Sigmoid colon (tissue), 4 donors: ENCODE measurements around the gene APRT.

ENCODE experiments used
- CTCF ChIP-seq, 4 experiments: fragments of 450-650 bp in 3 of 4; fragments of 200-600 bp in 1 of 4; IDR thresholded peaks; one replicate each; pipeline ENCODE4 v1.5.1; 2016 to 2019; ENCODE audit warnings: antibody characterized with exemption in 4 of 4, mild to moderate bottlenecking in 3 of 4, moderate library complexity in 2 of 4
- EP300 ChIP-seq, 4 donors: sonication (generic); formaldehyde crosslinking; IDR thresholded peaks; one replicate each; pipeline ENCODE4 v1.6.1; 2017; ENCODE audit warnings: antibody characterized with exemption in 4 of 4
- POLR2A ChIP-seq, 2 donors: fragments of 450-650 bp; IDR thresholded peaks; one replicate each; pipeline ENCODE4 v1.6.1; 2016; ENCODE audit warnings: antibody characterized with exemption in 2 of 2, mild to moderate bottlenecking in 2 of 2, moderate library complexity in 2 of 2
- POLR2AphosphoS5 ChIP-seq, 4 donors: sonication (generic); formaldehyde crosslinking; IDR thresholded peaks; one replicate each; pipeline ENCODE4 v1.6.1; 2017; ENCODE audit warnings: antibody characterized with exemption in 4 of 4

GRCh38 chr16:88774544-88775393 lies 37.0 kb downstream of the APRT start:
- TF ChIP-seq POLR2A (IDR thresholded peaks at IDR 0.05) = no peak
- TF ChIP-seq CTCF (IDR thresholded peaks at IDR 0.05) = no peak
- no peak for TF ChIP-seq POLR2AphosphoS5 (IDR thresholded peaks at IDR 0.05)
- TF ChIP-seq EP300 (IDR thresholded peaks at IDR 0.05) = no peak
